ENCODE measurements around the gene PCID2. TPM values are rescaled to one million over a fixed set of nuclear protein-coding genes. Genes with fewer than 3 reads are reported as not detected.
"Not testable (repeated sequence)": the region's sequence is repeated elsewhere in the genome, so short reads cannot be mapped to it uniquely, and the experiment has no call there.

PCID2 gene
- total RNA-seq: 10 to 100 TPM; 65.5 to 69.8 TPM

DNA sequence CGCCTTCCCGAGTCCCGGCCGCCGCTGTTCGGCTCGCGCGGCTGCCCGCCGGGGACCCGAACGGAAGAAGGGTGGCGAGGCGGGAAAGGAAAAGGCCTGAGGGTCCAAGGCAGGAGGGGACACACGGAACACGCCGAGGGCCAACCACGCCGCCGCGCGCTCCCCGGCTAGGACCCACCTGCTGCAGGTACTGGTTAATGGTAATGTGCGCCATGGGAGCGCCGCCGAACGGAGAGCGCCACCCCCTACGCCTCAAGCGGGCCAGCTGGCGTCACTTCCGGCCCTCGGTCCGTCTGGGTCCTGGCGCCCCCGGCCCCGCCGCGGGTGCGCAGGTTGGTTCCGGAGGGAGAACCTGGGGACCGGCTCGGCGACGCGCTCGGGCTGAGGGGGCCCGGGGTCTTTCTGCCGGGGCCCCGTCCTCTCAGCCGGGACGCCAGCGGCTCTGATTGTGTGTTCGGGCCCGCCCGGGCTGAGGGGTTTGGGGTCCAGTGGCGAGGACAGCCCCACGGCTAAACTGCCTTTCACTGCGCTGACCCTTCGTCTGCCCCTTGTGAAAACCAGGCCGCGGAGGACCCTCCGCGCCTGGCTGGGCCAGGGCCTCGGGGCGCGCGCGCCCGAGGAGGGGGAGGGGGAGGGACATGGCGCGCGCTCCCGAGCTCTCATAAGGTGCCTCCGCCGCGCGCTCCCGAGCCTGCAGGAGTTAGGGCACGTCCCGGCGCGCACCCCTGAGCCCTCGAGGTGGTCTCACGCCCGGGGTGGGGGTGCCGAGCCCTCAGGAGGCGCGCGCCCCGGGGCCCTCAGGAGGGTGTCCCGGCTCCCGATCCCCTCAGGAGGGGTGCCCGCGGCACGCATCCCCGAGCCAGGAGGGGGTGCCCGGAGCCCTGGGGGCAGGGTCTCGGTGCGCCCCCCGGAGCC, at the start of gene PCID2:
Gene PCID2, minus strand, starts transcription at position 249 of the 915 bp plus-strand sequence. Its CDS starts 35 bp downstream, at position 214.
- peak; percentile 88 for DNase-seq
- Mint-ChIP-seq H3K4me1 (peaks cover 66% of the 10 kb centered on the region), H3K27ac (peak within 1 kb of the TSS; percentile 90), H3K9me3 (no peaks in the 10 kb centered on the region), H3K27me3 (no peaks in the 10 kb centered on the region), H3K4me3 (peak within 1 kb of the TSS; percentile 81), H3K36me3 (ENCODE audit: low read depth) (peaks cover 45% of the 10 kb centered on the region)
- CTCF ChIA-PET: interaction anchor here (0.6 to 1.6 kb wide), 5 partner anchors 13 to 580 kb away, joined by 3 to 5 read pairs (median 4); no protein-coding TSS in a partner anchor
- POLR2A ChIA-PET: interaction anchor here (1.2 kb wide), 2 partner anchors 11 to 20 kb away, joined by 4 read pairs; no protein-coding TSS in a partner anchor

DNA sequence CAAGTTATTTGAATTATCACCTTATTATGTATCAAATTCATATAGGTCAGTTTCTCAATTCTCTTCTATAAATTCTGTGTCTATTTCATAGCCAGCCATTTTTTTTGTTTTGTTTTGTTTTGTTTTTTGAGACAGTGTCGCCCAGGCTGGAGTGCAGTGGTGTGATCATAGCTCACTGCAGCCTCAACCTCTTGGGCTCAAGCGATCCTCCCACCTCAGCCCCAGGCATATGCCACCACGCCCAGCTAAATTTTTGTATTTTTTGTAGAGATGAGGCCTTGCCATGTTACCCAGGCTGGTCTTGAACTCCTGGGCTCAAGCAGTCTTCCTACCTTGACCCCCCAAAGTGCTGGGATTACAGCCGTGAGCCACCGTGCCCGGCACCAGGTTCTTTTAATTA, 49.4 kb upstream of the PCID2 start:
- H3K4me1 Mint-ChIP-seq, POLR2A ChIA-PET, H3K27me3 Mint-ChIP-seq, DNase-seq, H3K27ac Mint-ChIP-seq, H3K4me3 Mint-ChIP-seq, H3K9me3 Mint-ChIP-seq: not testable (repeated sequence)
- CTCF ChIA-PET: interaction anchor here (0.8 kb wide), 1 partner anchor 32 kb away, joined by 3 read pairs; no protein-coding TSS in a partner anchor
- H3K36me3 Mint-ChIP-seq (ENCODE audit: low read depth): peaks cover 47% of the 10 kb centered on the region

GRCh38 chr13:113252516-113253095, 44.1 kb upstream of the PCID2 start:
- POLR2A ChIA-PET: no interaction called here
- no peaks in the 10 kb centered on the region for H3K4me1 Mint-ChIP-seq
- H3K36me3 Mint-ChIP-seq (ENCODE audit: low read depth): peaks cover 60% of the 10 kb centered on the region
- H3K27ac Mint-ChIP-seq: no peak overlapping the region
- CTCF ChIA-PET: interaction anchor here (1.5 kb wide), 1 partner anchor 12 kb away, joined by 3 read pairs; no protein-coding TSS in a partner anchor
- H3K4me3 Mint-ChIP-seq: no peak overlapping the region
- H3K27me3 Mint-ChIP-seq: no peaks in the 10 kb centered on the region
- no peak for DNase-seq
- H3K9me3 Mint-ChIP-seq: no peaks in the 10 kb centered on the region

DNA sequence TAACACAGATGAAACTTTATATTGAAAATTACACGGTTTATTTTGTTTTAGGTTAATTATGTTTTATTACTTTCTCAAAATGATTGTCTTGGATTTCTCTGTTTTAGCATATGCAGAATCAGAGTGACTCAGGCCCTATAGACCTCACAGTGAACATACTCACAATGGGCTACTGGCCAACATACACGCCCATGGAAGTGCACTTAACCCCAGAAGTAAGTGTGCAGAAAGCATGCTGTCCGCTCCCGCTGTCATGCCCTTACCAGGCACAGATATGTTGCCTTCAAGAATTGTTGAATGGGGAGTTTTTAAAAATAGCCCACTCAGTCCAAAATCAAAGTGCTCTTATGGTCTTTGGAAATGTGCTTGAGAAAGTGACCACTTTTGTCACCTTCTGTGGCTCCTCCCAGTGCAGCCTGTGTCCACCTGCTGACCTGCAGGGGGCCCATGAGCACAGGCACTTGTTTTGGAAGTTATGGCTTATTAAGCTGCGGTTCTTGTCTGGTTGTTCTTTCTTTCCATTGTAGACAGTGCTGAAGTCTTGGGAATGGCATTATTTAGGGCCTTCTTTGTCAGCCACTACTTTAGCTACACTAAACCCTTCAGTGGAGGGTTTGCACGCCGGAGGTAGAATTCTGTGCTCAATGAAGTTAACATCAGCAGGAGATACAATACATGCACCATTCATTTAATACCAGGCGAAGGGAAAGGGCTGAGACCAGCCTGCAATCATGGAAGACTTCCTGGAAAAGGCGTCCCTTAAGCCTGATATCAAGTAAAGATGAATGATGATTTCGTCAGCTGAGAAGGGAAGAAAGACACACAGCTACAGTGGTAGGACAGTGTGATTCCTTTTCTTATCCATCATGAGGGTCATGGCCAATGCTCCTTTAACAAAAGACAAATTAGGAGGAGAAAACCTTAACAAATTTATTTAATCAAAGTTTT, 37.7 kb upstream of the PCID2 start:
- CTCF ChIA-PET: no interaction called here
- POLR2A ChIA-PET: no interaction called here
- Mint-ChIP-seq H3K4me3 (no peak overlapping the region), H3K9me3 (no peaks in the 10 kb centered on the region), H3K36me3 (ENCODE audit: low read depth) (peaks cover 59% of the 10 kb centered on the region), H3K4me1 (no peaks in the 10 kb centered on the region), H3K27me3 (no peaks in the 10 kb centered on the region), H3K27ac (no peak overlapping the region)
- DNase-seq: no peak

DNA sequence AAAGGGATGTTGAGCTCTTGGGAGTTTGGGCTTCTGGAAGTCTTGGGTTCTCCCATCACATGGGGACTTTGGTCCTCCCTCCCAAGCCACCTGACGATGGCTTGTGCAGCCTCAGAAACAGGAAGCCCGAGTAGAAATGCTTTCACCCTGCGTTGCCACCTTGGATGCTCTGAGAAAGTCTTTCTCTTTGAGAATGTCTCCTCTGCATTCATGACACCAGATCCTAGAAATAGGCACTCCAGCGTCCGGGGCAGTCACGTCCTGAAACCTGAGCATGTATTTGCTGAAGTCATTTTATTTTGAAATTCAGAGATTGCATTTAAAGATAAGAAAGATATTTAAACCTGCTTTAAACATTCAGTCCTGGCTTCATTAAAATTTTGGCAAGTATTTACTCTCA, 35.4 kb upstream of the PCID2 start:
- Mint-ChIP-seq H3K36me3 (ENCODE audit: low read depth) (peaks cover 61% of the 10 kb centered on the region), H3K27ac (no peak overlapping the region), H3K9me3 (no peaks in the 10 kb centered on the region), H3K27me3 (no peaks in the 10 kb centered on the region), H3K4me3 (no peak overlapping the region), H3K4me1 (no peaks in the 10 kb centered on the region)
- no peak for DNase-seq
- ChIA-PET CTCF (interaction anchor here (0.9 kb wide), 1 partner anchor 16 kb away, joined by 4 read pairs; no protein-coding TSS in a partner anchor), POLR2A (no interaction called here)

DNA sequence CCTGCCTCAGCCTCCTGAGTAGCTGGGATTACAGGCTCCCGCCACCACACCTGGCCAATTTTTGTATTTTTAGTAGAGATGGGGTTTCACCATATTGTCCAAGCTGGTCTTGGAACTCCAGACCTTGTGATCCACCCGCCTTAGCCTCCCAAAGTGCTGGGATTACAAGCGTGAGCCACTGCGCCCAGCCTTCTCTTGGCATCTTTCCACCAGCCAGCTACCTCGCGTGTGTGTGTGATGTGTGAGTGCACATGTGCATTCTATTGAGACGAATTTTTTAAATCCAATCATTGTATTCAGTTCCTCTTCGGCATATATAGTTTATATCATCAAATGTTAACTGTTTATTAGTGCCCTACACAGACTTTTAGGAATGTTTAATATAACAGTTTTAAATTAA, 33.2 kb upstream of the PCID2 start:
- DNase-seq, H3K9me3 Mint-ChIP-seq, H3K4me1 Mint-ChIP-seq, H3K4me3 Mint-ChIP-seq, H3K27me3 Mint-ChIP-seq, POLR2A ChIA-PET, H3K27ac Mint-ChIP-seq: not testable (repeated sequence)
- CTCF ChIA-PET: interaction anchor here (0.8 to 1.5 kb wide), 3 partner anchors 11 to 155 kb away, joined by 3 to 5 read pairs (median 3); no protein-coding TSS in a partner anchor
- H3K36me3 Mint-ChIP-seq (ENCODE audit: low read depth): peaks cover 54% of the 10 kb centered on the region

DNA sequence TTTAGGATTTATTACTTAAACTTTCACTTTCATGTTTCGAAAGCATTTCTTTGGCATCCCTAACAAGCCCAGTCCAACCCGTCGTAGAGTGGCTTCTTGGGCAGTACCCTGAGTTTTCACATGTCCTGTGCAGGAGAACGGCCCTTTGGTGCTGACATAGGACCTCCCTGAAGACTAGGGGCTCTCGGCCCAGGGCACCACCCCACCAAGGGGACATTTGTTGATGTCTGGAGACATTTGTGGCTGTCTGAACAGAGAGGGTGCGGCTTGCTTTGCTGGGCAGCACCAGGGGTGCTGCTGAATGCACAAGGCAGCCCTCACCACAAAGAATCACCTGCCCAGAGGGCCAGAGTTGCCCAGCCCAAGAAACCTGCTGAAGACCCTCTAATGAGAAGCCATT, 31.5 kb upstream of the PCID2 start:
- DNase-seq: no peak
- H3K36me3 Mint-ChIP-seq (ENCODE audit: low read depth): peaks cover 47% of the 10 kb centered on the region
- no peak overlapping the region for H3K4me3 Mint-ChIP-seq
- no peaks in the 10 kb centered on the region for H3K9me3 Mint-ChIP-seq
- ChIA-PET CTCF (interaction anchor here (0.7 to 1.3 kb wide), 2 partner anchors 11 to 680 kb away, joined by 3 read pairs; no protein-coding TSS in a partner anchor), POLR2A (no interaction called here)
- H3K27me3 Mint-ChIP-seq: no peaks in the 10 kb centered on the region
- no peaks in the 10 kb centered on the region for H3K4me1 Mint-ChIP-seq
- H3K27ac Mint-ChIP-seq: no peak overlapping the region

GRCh38 chr13:113239357-113239756, 30.9 kb upstream of the PCID2 start:
- no peak overlapping the region for H3K4me3 Mint-ChIP-seq
- POLR2A ChIA-PET: interaction anchor here (0.7 kb wide), 1 partner anchor 24 kb away, joined by 3 read pairs; no protein-coding TSS in a partner anchor
- peaks cover 43% of the 10 kb centered on the region for H3K36me3 Mint-ChIP-seq (ENCODE audit: low read depth)
- H3K27ac Mint-ChIP-seq: no peak overlapping the region
- CTCF ChIA-PET: interaction anchor here (1.3 kb wide), 1 partner anchor 11 kb away, joined by 3 read pairs; no protein-coding TSS in a partner anchor
- H3K9me3 Mint-ChIP-seq: no peaks in the 10 kb centered on the region
- no peaks in the 10 kb centered on the region for H3K4me1 Mint-ChIP-seq
- no peak for DNase-seq
- no peaks in the 10 kb centered on the region for H3K27me3 Mint-ChIP-seq

DNA sequence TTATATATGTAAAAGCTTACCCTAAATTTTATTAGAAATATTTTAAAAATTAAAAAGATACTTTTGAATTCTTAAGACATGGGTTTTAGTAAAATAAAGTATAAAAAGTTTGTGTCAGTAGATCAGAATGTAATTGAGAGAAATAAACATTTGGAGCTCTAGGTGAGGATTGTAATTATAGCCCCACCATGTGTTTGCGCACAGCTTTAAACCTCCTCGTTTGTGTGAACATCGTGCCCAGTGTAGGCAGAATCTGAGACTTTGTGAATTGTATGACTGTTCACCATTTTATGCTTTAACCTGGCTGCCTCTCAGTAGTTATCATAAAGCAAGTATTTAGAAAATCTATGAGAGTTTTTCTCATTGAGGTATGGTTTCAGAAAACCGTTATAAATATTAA, 30.1 kb upstream of the PCID2 start:
- POLR2A ChIA-PET: interaction anchor here (0.7 kb wide), 1 partner anchor 25 kb away, joined by 3 read pairs; no protein-coding TSS in a partner anchor
- Mint-ChIP-seq H3K36me3 (ENCODE audit: low read depth) (peaks cover 45% of the 10 kb centered on the region), H3K27ac (no peak overlapping the region)

GRCh38 chr13:113233101-113233500, 24.6 kb upstream of the PCID2 start:
- POLR2A ChIA-PET: no interaction called here
- no peaks in the 10 kb centered on the region for H3K9me3 Mint-ChIP-seq

More for the DNA sequence above, 30.1 kb upstream of the PCID2 start:
- no peaks in the 10 kb centered on the region for H3K27me3 Mint-ChIP-seq
- H3K9me3 Mint-ChIP-seq: no peaks in the 10 kb centered on the region
- H3K4me1 Mint-ChIP-seq: no peaks in the 10 kb centered on the region
- no peak overlapping the region for H3K4me3 Mint-ChIP-seq
- CTCF ChIA-PET: interaction anchor here (0.6 kb wide), 2 partner anchors 64 to 598 kb away, joined by 3 read pairs; no protein-coding TSS in a partner anchor
- DNase-seq: no peak

DNA sequence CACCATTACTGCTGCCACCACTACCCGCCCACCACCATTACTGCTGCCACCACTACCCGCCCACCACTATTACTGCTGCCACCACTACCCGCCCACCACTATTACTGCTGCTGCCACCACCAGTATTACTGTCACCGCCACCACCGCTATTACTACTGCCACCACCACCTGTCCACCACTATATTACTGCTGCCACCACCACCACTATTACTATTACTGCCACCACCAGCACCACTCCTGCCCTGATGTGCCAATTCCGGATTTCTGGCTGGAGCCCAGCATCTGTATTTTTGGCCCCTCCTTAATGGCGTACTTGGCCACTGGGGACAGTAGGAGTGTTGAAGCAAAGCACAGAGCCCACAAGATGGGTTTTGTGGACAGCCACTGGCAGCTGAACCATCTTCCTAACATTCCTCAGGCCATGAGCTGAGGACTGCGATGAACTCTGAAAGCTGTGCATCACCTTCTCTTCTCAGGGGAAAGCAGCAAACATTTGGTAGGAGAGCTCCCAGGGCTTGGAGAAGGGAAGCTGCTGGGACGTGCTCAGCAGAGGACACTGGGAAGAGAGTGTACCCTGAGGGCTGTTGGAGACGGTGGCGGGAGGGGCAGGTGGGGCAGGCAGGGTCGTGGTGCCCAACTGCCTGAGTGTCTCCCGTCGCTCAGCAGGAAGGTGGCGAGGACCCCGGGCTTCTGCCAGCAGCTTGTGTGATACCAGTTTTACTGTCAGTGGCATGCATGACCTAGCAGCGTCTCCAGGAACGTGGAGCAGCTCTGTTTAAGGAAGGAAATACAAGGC, 23.9 kb upstream of the PCID2 start:
- Mint-ChIP-seq H3K27ac (no peak overlapping the region), H3K4me3 (no peak overlapping the region), H3K4me1 (no peaks in the 10 kb centered on the region), H3K9me3 (no peaks in the 10 kb centered on the region), H3K27me3 (no peaks in the 10 kb centered on the region), H3K36me3 (ENCODE audit: low read depth) (peaks cover 48% of the 10 kb centered on the region)
- CTCF ChIA-PET: interaction anchor here (0.9 kb wide), 1 partner anchor 14 kb away, joined by 3 read pairs; no protein-coding TSS in a partner anchor
- no peak for DNase-seq
- POLR2A ChIA-PET: no interaction called here

More at GRCh38 chr13:113233101-113233500, 24.6 kb upstream of the PCID2 start:
- Mint-ChIP-seq H3K4me3 (no peak overlapping the region), H3K27ac (no peak overlapping the region), H3K36me3 (ENCODE audit: low read depth) (peaks cover 50% of the 10 kb centered on the region), H3K4me1 (no peaks in the 10 kb centered on the region), H3K27me3 (no peaks in the 10 kb centered on the region)
- DNase-seq: no peak
- CTCF ChIA-PET: no interaction called here

Measured in activated CD4-positive, alpha-beta T cell treated with anti-CD3 and anti-CD28 coated beads, Interleukin-2, amount 10 ng/mL, durations not matched to agents 7 days and 5 days (primary cell).